A549 treated with AZD9567 at 1 μM for 4 hours (cell line): ENCODE measurements around the gene PFN2. TPM values are rescaled to one million over a fixed set of nuclear protein-coding genes. Genes with fewer than 3 reads are reported as not detected.

Experiments used
- total RNA-seq: library from RNA; stranded (reverse); fragments of 200-300 nt; extraction: Qiagen RNA extraction; gene quantifications from 5 replicates; pipeline ENCODE4 v1.2.3, GENCODE V29; 2022; ENCODE audit not compliant: insufficient read depth

Gene PFN2, protein sequence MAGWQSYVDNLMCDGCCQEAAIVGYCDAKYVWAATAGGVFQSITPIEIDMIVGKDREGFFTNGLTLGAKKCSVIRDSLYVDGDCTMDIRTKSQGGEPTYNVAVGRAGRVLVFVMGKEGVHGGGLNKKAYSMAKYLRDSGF
- 130 to 203 TPM (median 144 TPM) in 5 replicates for total RNA-seq

DNA sequence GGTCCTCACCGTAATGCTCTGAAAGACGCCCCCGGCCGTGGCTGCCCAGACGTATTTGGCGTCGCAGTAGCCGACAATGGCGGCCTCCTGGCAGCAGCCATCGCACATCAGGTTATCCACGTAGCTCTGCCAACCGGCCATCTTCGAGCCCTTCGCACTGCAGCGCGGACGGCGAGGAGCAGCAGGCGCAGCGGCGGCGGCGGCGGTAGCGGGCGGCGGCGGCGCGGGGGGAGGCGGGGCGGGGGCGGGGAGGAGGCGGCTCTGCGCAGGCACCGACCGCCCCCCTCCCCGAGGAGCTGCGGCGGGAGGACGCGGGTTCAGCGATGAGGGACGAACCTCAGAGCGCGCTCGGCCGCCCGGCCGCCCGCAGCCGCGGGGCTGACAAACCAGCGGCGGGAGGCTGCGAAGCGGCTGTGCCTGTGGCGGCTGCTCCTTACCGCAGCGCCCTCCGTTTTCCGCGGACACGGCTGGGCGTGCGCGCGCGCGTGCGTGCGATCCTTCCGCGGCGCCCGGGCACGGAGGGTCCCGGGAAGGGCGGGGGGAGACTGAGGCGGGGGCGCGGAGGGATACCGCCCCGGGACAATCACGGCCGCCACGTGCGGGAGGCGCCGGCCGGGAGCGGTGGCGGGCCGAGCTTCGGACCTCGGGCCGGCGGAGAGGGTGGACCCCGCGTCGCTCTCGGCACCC lies at the start of gene PFN2:
PFN2 (minus strand) TSS at position 180 of the 687 bp plus-strand sequence; CDS start at position 141, 39 bp downstream.

Other genes starting within 250 kb of the PFN2 start
- 34.2 to 43.6 TPM (median 36.9 TPM) in 5 replicates for gene COMMD2, start 218.4 kb downstream of the PFN2 start, total RNA-seq
- not detected in 5 replicates for gene ANKUB1, start 178.3 kb downstream of the PFN2 start, total RNA-seq
- 32.4 to 62.7 TPM (median 40.6 TPM) in 5 replicates for gene RNF13, start 157.7 kb downstream of the PFN2 start, total RNA-seq